Karpas-422 (cell line): ENCODE results near the gene MYO7A. TPM values are rescaled to one million over a fixed set of nuclear protein-coding genes. Genes with fewer than 3 reads are reported as not detected.
A peak's percentile ranks its signal among the peaks of the same experiment; 100 is the strongest.
"Not testable (repeated sequence)": the region's sequence is repeated elsewhere in the genome, so short reads cannot be mapped to it uniquely, and the experiment has no call there.

Source experiments
- DNase-seq: peaks from one replicate; pipeline ENCODE4 v3.0.0-alpha.2; 2015
- H2AFZ ChIP-seq: fragments of 200-600 bp; sonication (generic); 2 replicates; pipeline ENCODE4 v1.6.1; 2014; ENCODE audit warnings: antibody characterized with exemption, low read length, mixed read lengths
- H3K27ac ChIP-seq: fragments of 200-600 bp; sonication (generic); 2 replicates; pipeline ENCODE4 v1.5.1; 2014; ENCODE audit warnings: mild to moderate bottlenecking, low read length, moderate library complexity
- H3K27me3 ChIP-seq: fragments of 200-600 bp; sonication (generic); 2 replicates; pipeline ENCODE4 v1.6.1; 2014; ENCODE audit warnings: low read length, mixed read lengths
- H3K36me3 ChIP-seq: fragments of 200-600 bp; sonication (generic); 2 replicates; pipeline ENCODE4 v1.6.1; 2014; ENCODE audit warnings: low read length, mixed read lengths; ENCODE audit not compliant: insufficient read depth
- H3K4me1 ChIP-seq: fragments of 200-600 bp; sonication (generic); 2 replicates; pipeline ENCODE4 v1.6.1; 2014; ENCODE audit warnings: mild to moderate bottlenecking, low read length, mixed read lengths
- H3K4me2 ChIP-seq: fragments of 200-600 bp; sonication (generic); 2 replicates; pipeline ENCODE4 v1.6.1; 2014; ENCODE audit warnings: low read length, low read depth, mild to moderate bottlenecking; ENCODE audit not compliant: poor library complexity, severe bottlenecking
- H3K4me3 ChIP-seq: fragments of 200-600 bp; sonication (generic); 2 replicates; pipeline ENCODE4 v1.5.1; 2014; ENCODE audit warnings: mild to moderate bottlenecking, antibody characterized with exemption, low read length, mixed read lengths
- H3K79me2 ChIP-seq: fragments of 200-600 bp; sonication (generic); 2 replicates; pipeline ENCODE4 v1.6.1; 2014; ENCODE audit warnings: mild to moderate bottlenecking, low read length, mixed read lengths
- H3K9ac ChIP-seq: fragments of 200-600 bp; sonication (generic); 2 replicates; pipeline ENCODE4 v1.6.0; 2014; ENCODE audit warnings: low read length
- H3K9me2 ChIP-seq: fragments of 200-600 bp; sonication (generic), shearing (Covaris generic); replicated peaks from 2 replicates; pipeline ENCODE4 v1.6.0; 2014; ENCODE audit warnings: mild to moderate bottlenecking, low read length, moderate library complexity; ENCODE audit not compliant: insufficient read depth
- H3K9me3 ChIP-seq: fragments of 300-700, 200-600 bp; sonication (generic); 2 replicates; pipeline ENCODE4 v1.6.1; 2014; ENCODE audit warnings: low read length, mixed read lengths
- H4K20me1 ChIP-seq: fragments of 200-600 bp; sonication (generic); 2 replicates; pipeline ENCODE4 v1.6.1; 2014; ENCODE audit warnings: mild to moderate bottlenecking, antibody characterized with exemption, low read length, low read depth; ENCODE audit not compliant: insufficient read depth
- total RNA-seq: library from RNA; depleted of rRNA; stranded (reverse); fragments of >200 nt; shearing (Covaris generic); gene quantifications from 2 replicates; pipeline ENCODE4 v1.2.3, GENCODE V29; 2014; ENCODE audit warnings: low replicate concordance

Gene MYO7A
- total RNA-seq, 1 experiment from 2014 or later, result not detected

GRCh38 chr11:77096591-77097019 lies 31.4 kb upstream of the MYO7A start:
- Histone ChIP-seq H3K9ac (no peak overlapping the region), H3K4me2 (no peak overlapping the region), H3K27me3 (no peaks in the 10 kb centered on the region), H3K27ac (no peak overlapping the region), H3K9me3 (no peaks in the 10 kb centered on the region), H3K36me3 (no peaks in the 10 kb centered on the region), H3K4me1 (no peaks in the 10 kb centered on the region), H4K20me1 (no peaks in the 10 kb centered on the region; the same call in 1 of the 2 replicates), H3K9me2 (no peaks in the 10 kb centered on the region), H3K4me3 (no peak overlapping the region), H2AFZ (no peak overlapping the region), H3K79me2 (no peaks in the 10 kb centered on the region)
- no peak for DNase-seq

- H3K4me2 ChIP-seq, H2AFZ ChIP-seq, H3K27ac ChIP-seq, H3K9ac ChIP-seq, H3K36me3 ChIP-seq, DNase-seq, H4K20me1 ChIP-seq, H3K4me1 ChIP-seq, H3K79me2 ChIP-seq, H3K9me3 ChIP-seq, H3K27me3 ChIP-seq, H3K4me3 ChIP-seq, H3K9me2 ChIP-seq: not testable (repeated sequence)
These were observed 30.9 kb upstream of the MYO7A start for GRCh38 chr11:77097180-77097579.

GRCh38 chr11:77100166-77101042 lies 27.6 kb upstream of the MYO7A start:
- no peak overlapping the region for H3K4me3 ChIP-seq
- no peaks in the 10 kb centered on the region for H3K27me3 ChIP-seq
- H3K36me3 ChIP-seq, result no peaks in the 10 kb centered on the region
- H3K79me2 ChIP-seq, result no peaks in the 10 kb centered on the region
- H3K9ac ChIP-seq, result no peak overlapping the region
- H3K27ac ChIP-seq, result no peak overlapping the region
- H3K9me2 ChIP-seq, result no peaks in the 10 kb centered on the region
- no peak overlapping the region for H2AFZ ChIP-seq
- H3K4me1 ChIP-seq, result no peaks in the 10 kb centered on the region
- H3K4me2 ChIP-seq, result no peak overlapping the region
- no peak for DNase-seq
- H4K20me1 ChIP-seq, result peaks cover 4% of the 10 kb centered on the region; the same call in 1 of the 2 replicates
- no peaks in the 10 kb centered on the region for H3K9me3 ChIP-seq

GRCh38 chr11:77101043-77101537 lies 27.0 kb upstream of the MYO7A start:
- H3K27me3 ChIP-seq, result no peaks in the 10 kb centered on the region
- no peak overlapping the region for H3K4me3 ChIP-seq
- DNase-seq, result peak; percentile 80
- no peak overlapping the region for H2AFZ ChIP-seq
- H3K9ac ChIP-seq, result no peak overlapping the region
- H3K79me2 ChIP-seq, result no peaks in the 10 kb centered on the region
- no peak overlapping the region for H3K27ac ChIP-seq
- no peaks in the 10 kb centered on the region for H3K36me3 ChIP-seq
- H4K20me1 ChIP-seq, result peaks cover 4% of the 10 kb centered on the region; the same call in 1 of the 2 replicates
- no peak overlapping the region for H3K4me2 ChIP-seq
- H3K9me3 ChIP-seq, result no peaks in the 10 kb centered on the region
- no peaks in the 10 kb centered on the region for H3K4me1 ChIP-seq
- no peaks in the 10 kb centered on the region for H3K9me2 ChIP-seq

- Histone ChIP-seq H2AFZ (no peak within 1 kb of the TSS), H3K79me2 (no peaks in the 10 kb centered on the region), H3K36me3 (no peaks in the 10 kb centered on the region), H4K20me1 (peaks cover 4% of the 10 kb centered on the region; the same call in 1 of the 2 replicates), H3K27me3 (no peaks in the 10 kb centered on the region), H3K9ac (no peak within 1 kb of the TSS), H3K4me3 (no peak within 1 kb of the TSS), H3K9me2 (no peaks in the 10 kb centered on the region), H3K27ac (no peak within 1 kb of the TSS), H3K4me1 (peaks cover 13% of the 10 kb centered on the region), H3K9me3 (no peaks in the 10 kb centered on the region), H3K4me2 (no peak within 1 kb of the TSS)
- DNase-seq, result peak; percentile 67
These were observed 25.5 kb upstream of the MYO7A start, which contains the start of gene OMP for GRCh38 chr11:77102246-77103210. Gene OMP, plus strand, starts transcription at chr11:77102840. Its CDS starts 0 bp downstream, at chr11:77102840.

GRCh38 chr11:77103319-77103718 lies 24.7 kb upstream of the MYO7A start:
- H3K9me3 ChIP-seq, result no peaks in the 10 kb centered on the region
- H3K36me3 ChIP-seq, result no peaks in the 10 kb centered on the region
- no peak overlapping the region for H3K4me2 ChIP-seq
- H3K79me2 ChIP-seq, result no peaks in the 10 kb centered on the region
- no peak overlapping the region for H3K4me3 ChIP-seq
- H2AFZ ChIP-seq, result no peak overlapping the region
- H3K9me2 ChIP-seq, result no peaks in the 10 kb centered on the region
- H3K27ac ChIP-seq, result no peak overlapping the region
- DNase-seq, result no peak
- no peak overlapping the region for H3K9ac ChIP-seq
- peaks cover 4% of the 10 kb centered on the region; the same call in 1 of the 2 replicates for H4K20me1 ChIP-seq
- H3K4me1 ChIP-seq, result peaks cover 21% of the 10 kb centered on the region
- no peaks in the 10 kb centered on the region for H3K27me3 ChIP-seq

- H4K20me1 ChIP-seq, result peaks cover 4% of the 10 kb centered on the region; the same call in 1 of the 2 replicates
- H3K9me2 ChIP-seq, result no peaks in the 10 kb centered on the region
- H3K9me3 ChIP-seq, result no peaks in the 10 kb centered on the region
- H3K27ac ChIP-seq, result no peak overlapping the region
- H3K36me3 ChIP-seq, result no peaks in the 10 kb centered on the region
- H2AFZ ChIP-seq, result no peak overlapping the region
- H3K4me2 ChIP-seq, result no peak overlapping the region
- DNase-seq, result no peak
- H3K4me1 ChIP-seq, result peaks cover 35% of the 10 kb centered on the region
- H3K9ac ChIP-seq, result no peak overlapping the region
- H3K4me3 ChIP-seq, result no peak overlapping the region
- H3K79me2 ChIP-seq, result no peaks in the 10 kb centered on the region
- no peaks in the 10 kb centered on the region for H3K27me3 ChIP-seq
These were observed 23.3 kb upstream of the MYO7A start for GRCh38 chr11:77104727-77105126.
